Activated CD4-positive, CD25-positive, alpha-beta regulatory T cell (primary cell): ENCODE results near the gene VEGFD.

Experiments
- DNase-seq, 4 experiments: peaks; one replicate each; lab custom pipeline; 2025; lab: John Stamatoyannopoulos, UW

The VEGFD gene

DNA sequence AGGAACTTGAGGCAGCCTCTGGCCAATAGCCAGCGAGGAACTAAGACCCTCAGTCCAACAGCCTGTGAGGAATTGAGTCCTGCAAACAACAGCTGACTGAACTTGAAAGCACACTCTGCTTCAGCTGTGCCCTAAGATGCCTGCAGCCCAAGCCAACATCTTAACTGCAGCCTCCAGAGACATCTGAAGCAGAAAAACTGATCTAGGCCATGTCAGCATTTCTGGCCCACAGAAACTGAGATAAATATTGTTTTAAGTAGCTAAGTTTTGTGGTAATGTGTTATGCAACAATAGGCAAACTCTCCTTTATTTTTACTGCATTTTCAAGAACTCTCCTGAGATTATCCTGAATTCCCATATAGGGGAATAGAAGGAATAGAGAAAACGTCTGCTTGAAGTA, 24.5 kb downstream of the VEGFD start:
- DNase-seq: no peak

DNA sequence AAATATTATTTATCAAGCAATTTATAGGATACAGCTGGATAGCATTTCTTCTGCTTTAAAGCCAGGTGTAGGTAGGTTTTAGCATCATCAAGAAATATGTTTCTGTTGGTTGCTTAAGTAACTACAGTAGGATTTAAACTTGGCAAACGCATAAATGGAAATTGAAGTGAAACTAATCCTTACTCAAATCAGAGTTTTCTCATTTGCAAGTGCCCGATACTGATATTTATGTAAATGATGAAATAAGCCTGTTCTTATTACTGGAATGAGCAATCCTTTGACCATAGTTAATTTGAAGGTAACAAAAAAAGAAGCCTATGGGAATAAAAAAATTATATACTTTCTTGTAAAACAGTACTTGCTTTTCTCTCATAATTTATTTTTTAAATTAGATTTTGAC, 25.7 kb downstream of the VEGFD start:
- DNase-seq: no peak

DNA sequence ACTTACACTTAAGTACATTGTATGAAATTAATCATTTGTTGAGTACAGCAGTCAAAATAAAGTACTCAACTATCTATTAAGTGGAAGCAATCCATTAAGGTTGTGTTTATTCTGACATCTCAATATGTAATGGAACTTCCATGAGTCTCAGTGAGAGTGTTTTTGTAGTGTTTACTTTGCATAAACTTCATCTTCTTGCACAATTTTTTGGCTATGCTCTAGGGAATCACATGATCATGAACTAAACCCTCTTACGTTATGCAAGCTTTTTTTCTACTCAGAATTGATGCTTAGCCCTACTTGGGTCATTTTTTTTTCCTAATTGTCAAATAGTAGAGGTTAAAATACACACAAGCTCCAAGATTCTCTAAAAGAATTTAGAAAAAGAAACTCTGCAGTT, 27.8 kb downstream of the VEGFD start:
- no peak for DNase-seq

DNA sequence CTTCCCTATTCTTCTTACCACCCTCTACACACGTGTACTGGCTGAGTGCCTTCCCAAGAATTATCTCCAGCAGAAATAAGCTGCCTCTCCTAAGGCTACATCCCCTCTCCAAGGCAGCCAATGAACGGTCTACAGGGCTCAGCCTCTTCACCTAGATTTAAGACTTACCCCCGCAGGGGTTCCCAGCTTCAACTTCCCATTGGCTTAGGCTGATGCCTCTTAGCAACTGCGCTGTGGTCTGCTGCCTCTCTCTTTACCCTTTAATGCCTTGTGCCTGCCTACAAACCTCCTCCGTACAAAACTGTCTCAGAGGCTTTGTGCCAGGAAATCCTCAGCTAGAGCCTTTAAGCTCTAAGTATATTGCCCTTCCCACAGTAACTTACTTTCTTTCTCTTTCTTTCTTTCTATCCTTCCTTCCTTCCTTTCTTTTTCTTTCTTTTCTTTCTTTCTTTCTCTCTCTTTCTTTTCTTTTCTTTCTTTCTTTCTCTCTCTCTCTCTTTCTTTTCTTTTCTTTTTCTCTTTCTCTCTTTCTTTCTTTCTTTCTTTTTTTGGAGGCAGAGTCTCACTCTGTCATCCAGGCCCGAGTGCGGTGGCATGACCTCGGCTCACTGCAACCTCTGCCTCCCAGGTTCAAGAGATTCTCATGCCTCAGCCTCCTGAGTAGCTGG, 33.8 kb downstream of the VEGFD start:
- no peak for DNase-seq

DNA sequence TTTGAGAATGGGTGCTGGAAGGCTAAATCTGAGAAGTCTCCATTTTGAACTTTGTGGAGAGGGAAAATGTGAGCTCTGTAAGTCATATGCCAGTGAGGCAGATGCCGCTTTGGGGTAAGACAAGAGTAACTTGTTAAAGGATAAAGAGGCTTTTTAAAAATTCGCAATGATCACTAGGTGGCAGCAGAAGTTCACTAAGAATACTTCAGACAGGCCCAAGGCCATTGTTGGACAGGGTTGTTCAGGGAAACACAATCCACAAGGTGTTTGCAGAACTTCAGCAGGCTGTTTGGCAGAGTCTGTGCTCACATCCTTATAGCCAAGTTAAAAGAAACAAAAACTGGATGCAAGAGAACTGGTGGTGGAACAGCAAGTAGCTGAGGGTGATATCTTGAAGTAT, 35.2 kb downstream of the VEGFD start:
- no peak for DNase-seq

DNA sequence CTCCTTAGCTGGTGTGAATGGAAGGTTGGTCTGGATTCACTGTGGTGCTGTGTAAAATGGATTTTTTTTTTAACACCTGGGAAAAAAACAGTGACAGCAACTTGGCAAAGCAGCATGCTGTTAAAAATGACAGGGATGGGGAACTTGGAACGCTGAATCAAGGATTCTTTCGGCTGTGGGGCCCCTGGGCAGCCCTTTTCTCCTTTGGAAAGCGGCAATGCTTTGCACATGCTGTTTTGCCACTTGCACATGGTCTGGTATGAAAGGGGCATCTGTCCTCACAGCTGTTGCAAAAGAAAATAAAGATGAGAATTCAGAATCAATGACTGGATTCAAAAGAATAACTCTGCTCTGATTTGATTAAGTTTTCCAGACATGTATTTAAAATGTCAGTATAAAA, 38.2 kb downstream of the VEGFD start:
- DNase-seq: no peak

DNA sequence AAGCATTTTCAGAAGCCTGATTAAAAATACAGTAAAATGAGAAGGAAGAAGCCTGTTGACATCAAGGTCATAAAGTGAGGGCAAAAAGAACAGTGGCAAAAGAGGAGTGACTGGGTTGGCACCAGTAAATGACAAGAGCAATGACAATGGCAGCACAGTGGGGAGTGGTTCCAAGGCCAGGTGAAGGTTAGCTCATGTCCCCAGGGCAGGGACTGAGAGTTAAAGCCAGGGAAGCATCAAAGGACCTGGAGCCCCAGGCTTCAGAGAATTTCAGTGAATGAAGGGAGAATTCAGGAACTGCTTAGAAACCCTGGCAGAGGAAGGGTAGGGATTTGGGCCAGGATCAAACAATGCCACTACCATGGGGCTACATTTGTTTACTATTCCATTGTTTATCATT, 40.1 kb downstream of the VEGFD start:
- no peak for DNase-seq

DNA sequence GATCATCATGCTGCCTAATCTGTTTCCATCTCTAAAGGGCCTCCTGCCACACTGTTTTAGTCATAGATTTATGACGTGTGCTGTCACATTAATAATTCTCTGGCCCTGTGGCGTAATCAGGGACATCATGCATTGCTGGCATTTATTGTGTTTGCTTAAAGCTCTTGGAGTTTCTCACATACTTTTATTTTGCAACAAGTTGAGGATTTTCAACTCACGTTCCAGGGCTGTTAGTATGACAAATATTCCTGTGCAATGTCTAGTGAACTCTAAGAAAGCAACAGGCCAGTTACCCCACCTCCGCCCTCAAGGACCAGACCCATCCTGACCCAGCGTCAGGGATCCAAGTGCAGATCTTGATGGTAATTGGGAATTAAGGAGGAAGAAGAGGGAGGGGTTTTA, 41.1 kb downstream of the VEGFD start:
- DNase-seq: no peak

DNA sequence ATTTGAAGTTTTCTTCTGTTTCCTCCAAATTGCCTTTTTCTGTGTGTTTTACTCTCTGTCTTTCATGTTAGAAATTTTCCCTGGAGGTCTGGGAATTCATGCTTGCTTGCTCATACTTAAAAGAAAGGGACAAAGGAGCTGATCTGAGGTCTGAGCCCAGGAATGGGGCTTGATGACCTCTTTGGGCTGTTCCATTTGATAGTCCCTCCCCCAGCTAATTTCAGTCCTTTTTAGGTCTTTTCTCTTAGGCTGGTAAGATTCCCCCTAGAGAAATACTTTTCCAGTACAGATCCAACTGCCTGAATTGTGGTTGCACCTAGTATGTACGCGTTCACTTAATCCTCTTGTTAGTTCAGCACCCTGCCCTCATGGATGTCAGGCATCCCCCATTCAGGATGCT, 43.3 kb downstream of the VEGFD start:
- DNase-seq: no peak

DNA sequence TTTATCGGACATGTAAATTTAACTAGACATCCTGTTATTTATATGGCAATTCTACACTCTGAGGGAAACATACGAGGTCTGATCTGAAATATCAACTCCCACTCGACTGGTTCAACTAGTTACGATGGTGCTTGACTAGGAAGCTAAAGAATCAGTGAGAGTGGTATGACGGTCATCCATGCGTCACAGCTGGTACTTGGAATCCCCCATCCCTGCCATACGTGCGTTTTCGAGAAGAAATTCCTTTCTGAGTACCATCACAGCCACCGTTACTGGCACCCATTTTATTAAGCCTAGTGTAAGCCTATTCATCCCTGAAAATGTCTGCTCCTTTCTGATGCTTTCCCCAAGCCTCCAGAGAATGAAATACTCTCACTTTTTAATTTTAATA, 48.2 kb downstream of the VEGFD start:
- DNase-seq: no peak

DNA sequence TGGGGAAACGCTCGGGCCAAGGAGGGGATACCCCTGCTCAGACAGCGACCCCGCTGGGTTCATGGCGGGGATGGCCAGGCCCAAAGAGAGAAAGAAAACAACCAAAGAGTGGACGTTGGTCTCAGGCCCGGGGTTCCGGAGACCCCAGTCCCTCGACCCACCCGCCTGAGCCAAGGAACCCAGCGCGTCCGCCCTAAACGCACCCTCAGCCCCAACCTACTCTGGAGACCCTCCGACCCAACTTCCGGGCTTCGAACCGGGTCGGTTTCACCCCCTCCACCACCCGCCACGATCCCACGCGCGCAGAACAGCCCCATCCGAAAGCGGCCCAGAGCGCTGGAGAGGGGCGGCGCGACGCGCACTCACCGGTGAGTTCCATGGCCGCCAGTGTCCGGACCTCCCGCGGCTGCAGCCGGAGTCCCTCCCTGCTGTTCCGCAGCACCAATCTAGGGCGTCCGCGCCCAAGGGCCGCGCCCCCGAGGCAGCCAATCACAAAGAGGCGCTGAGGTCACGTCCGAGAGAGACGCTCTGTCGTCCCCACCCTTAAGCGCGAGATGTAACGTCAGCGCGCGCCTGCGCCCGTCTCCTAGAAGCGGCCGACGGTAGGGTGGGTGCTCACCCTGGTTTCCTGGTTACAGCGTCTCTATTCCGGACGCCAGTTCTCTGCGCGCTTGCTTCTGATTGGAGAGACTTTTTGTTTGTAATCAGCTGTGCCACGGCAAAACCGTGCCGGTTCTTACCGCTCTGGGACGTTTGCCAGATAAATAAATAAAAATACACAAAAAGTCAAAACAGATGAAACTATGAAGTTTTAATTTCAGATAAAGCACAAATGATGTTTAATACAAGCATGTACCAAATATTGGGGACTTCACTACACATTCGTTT, 48.8 kb downstream of the VEGFD start, which contains the start of gene PIGA:
Gene PIGA (minus strand): TSS at position 389 of the 888 bp plus-strand sequence. CDS start 3,593 bp downstream, outside the sequence.
- DNase-seq: peak; percentile 69 to 85 (median 80)

DNA sequence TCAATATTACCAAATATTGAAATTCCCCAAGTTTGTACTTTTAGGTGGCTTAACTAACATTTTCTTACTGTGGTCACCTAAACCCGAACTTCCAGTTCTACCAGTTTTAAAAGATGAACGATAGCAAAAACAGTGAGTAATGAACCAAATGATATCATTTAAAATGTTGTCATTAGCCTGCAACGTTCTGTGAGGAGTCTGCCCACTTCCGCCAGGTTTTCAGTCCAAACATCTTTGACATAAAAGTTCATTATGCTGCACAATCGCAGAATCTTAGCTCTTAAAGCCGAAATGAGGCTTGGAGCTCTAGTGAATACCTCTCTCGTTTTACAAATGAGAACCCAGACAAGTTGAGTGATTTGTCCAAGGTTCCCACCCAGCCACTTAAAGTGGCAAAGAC, 49.7 kb downstream of the VEGFD start:
- no peak for DNase-seq

DNA sequence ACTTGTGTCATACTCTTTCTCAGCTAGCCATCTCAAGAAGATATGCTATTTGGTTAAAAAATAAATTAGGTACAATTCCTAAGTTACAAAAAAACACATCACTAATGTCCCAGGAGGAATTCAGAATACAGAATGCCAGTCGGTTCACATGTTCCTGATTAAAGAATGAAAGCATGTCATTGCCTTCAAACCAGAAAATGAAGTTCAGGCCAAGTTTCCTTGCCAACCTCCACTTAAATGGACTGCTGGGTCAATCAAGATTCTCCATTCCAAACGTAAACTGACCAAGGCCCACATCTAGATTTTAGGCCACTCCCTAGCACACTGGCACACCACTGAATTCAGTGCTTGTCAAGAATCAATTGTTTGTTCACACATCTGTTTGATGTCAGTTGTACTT, 55.4 kb downstream of the VEGFD start:
- DNase-seq: no peak

DNA sequence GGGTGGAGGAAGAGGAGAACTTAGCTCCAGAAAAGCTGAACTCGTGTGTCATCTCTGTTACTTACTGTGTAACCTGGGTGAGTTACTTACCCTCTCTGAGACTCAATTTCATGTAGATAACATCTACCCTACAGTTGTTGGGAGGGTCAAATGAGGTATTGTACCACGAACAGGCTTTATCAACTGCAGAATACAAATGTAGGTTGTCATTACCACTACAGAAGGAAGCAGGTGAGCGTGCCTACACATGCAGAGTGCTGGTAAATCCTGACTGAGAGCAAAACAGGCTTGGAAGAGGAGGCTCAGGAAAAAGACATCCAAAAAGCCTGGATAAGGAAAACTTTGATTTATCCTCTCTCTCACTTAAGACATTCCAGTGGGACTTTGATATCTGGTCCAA, 56.1 kb downstream of the VEGFD start:
- DNase-seq: no peak

DNA sequence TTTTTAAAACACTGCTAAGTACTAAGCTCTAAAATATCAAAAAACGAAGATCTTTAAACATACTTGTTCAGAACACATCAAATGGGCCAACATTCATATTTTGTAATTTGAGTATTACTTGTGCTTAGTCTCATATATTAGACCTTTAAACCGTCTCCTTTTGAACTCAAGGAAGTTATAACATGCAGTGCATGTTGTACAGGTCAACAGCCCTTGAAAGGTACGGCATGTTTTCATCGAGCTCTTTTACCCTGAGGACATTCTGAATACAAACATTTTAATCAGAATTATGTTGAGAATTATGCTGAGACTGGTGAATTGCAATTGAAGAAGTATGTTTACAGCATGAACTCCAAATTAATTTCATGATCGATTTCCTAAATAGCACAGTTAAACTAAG, 61.7 kb downstream of the VEGFD start:
- DNase-seq: no peak

DNA sequence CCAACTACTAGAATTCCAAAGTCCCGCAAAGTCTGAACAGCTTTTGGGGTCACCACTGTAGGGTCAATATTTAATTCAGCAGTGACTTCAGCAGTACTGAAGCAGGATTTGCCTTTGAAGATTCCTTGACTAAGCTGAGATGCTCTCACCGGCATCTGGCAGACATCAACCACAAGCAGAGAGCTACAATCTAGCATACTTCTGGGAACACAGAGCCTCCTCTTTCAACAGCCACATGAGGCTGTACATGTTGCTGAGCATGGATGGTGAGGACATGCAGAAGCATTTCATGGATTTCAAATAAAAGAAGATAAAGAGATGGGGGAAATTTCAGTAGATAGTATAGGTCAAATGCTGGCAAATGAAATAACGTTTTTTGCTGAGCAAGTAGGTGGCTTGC, 62.1 kb downstream of the VEGFD start:
- no peak for DNase-seq

DNA sequence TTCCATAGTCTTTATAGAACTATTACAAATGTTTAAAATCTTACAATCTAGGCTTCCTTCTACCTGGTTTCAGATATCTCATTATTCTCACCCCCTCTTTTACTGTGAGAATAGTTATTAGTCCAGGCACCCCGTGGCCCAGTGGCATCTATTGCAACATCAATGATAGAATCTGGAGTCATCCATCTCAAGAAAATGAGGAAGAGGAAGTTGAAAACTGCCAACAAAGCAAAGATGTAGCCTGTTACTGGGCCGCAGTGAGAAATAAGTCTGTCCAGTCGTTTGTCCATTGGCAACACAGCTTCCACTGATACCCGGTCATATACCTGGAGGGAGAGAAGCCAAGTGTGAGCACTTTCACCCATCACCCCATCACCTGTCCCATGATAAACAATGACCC, 62.8 kb downstream of the VEGFD start:
- no peak for DNase-seq

DNA sequence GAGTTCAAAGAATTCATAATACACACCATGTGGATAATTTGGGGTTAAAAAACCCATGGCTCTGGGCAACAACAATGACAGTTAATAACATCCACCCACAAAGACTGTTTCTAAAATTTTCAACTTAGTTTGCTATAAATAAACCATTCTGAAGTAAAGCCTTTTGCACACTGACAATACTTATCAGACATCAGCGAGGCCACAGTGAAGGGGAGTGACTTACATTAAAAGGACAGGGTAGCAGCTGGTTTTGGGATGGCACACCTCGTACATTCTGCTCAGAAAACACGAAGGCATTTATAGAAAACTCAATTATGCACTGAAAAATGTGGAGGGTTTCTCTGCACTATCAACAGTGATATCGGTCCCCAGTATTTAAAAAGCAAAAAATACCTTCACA, 63.9 kb downstream of the VEGFD start:
- no peak for DNase-seq

DNA sequence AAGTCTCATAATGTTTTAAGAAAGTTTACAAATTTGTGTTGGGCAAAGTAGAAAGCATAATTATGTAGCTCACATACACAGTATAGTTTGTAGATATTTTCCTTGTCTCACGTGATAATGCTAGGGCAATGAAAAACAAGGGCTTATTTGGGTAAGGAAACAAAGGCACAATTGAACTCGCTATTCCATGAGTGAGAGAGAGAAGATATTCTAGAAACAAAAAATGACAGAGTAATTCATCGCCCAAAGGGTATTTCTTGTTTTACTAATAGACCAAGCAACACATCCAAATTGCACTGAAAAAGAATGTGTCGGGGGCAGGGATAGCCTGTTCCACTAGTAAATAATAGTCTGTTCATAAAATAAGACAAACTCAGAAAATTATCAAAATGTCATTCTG, 65.1 kb downstream of the VEGFD start:
- DNase-seq: no peak

DNA sequence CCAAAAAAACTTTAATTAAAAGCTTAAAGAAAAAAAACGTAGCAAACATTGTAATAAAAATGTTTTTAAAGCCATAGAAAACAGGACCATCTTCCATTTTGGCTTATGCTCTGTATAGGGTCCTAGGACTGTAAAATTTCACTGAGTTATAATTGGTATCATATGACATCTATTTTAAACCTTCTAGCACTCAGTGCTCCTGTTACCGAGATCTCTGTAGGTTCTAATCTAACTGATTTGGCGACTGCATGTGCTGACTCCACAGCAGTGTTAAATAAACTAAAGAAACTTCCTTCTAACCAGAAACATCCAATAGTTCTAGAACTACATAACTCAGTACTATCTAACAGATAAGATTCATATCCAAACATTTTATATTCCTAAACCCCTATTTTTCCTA, 68.7 kb downstream of the VEGFD start, which contains the start of gene ASB11:
Gene ASB11 (minus strand): TSS at position 132 of the 400 bp plus-strand sequence. CDS start 35 bp downstream, at position 97.
- DNase-seq: no peak

DNA sequence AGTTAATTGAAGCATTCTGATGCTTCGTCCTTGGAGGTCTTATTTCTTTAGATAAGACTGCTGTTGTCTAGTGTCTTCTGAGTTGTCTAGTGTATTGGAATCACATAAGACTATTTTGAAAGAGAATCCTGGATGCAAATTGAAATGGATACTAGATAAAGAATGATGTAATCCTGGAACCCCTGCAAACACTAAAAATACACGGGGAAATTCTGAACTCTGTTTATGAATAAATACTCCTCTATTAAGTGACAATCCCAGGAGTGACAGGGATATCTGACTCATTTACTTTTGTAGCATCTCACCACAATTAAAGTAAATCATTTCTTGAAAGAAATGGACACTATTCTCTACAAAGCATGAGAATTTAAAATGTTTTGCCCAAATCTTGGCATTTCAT, 69.7 kb downstream of the VEGFD start:
- DNase-seq: no peak

DNA sequence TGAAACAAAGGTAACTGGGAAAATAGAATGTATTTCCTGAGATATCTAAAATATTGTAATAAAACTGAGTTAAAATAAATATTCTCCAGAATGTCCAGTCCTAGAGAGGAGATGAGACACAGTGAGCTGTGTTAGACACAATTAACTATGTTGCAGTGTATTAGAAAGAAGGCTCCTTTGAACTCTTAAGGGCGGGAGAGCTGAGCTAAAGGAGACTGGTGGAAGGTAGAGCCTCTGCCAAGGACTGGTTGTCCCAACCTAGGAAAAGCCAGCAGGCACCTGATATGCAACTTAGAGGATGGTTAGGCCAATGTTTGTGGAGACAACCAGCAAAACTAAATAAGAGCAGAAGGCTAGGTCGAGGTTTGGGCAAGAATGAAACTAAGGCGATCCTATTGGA, 73.1 kb downstream of the VEGFD start:
- no peak for DNase-seq

DNA sequence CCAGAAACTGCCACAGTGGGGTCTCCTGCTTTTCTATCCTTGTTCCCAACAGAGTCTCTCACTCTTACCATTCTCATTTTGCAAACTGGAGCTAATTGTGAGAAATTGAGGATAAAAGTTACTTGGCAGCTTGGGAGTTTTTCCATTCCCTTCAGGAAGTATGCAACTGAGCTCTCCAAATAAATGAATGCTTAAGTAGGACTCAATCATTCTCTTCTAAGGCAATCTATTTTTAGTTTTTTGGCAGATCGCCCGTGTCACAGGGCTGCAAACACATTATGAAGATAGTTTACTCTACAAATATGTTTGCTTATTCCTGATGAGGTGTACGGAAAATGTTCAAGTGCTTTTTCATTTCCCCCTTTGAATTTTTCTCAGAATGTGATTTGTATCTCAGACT, 74.1 kb downstream of the VEGFD start:
- DNase-seq: no peak
